Lower leg skin (tissue), 4 donors: ENCODE results near the gene KCNK13. TPM values are rescaled to one million over a fixed set of nuclear protein-coding genes. Genes with fewer than 3 reads are reported as not detected.

ENCODE experiments used
- DNase-seq, 2 donors: peaks; one replicate each; pipeline ENCODE4 v3.0.0-alpha.2; 2019; ENCODE audit warnings: low spot score in 2 of 2
- H3K4me3 ChIP-seq: fragments of 200-600 bp; sonication (generic); 2 replicates; pipeline ENCODE4 v1.5.1; 2017; ENCODE audit warnings: mild to moderate bottlenecking, low read depth; ENCODE audit not compliant: poor library complexity, severe bottlenecking
- POLR2A ChIP-seq, 2 donors: fragments of 450-650 bp; IDR thresholded peaks; one replicate each; pipeline ENCODE4 v1.6.1; 2016 to 2017; ENCODE audit warnings: antibody characterized with exemption in 2 of 2, mild to moderate bottlenecking in 1 of 2, moderate library complexity in 1 of 2
- WGBS, 2 donors: methylation state at CpG; one replicate each; pipeline ENCODE4 v1.1.5; 2018; 5-methylcytosine and 5-hydroxymethylcytosine counted together
- intact Hi-C: fragments of 100-400 bp; cut with DNase I; formaldehyde crosslinking; loops from one replicate; pipeline ENCODE4 v1.15.0; 2023; ENCODE audit warnings: low total_unique reads
- total RNA-seq, 4 donors: library from RNA; depleted of rRNA; stranded (reverse); fragments of >200 nt; gene quantifications; one replicate each; pipeline ENCODE4 v1.1.0, GENCODE V29; 2016
- TF ChIP-seq, protein P1 (sequence below), 3 donors: fragments of 450-650 bp; IDR thresholded peaks; one replicate each; pipeline ENCODE4 v1.5.1; 2016; ENCODE audit warnings: antibody characterized with exemption in 3 of 3, mild to moderate bottlenecking in 3 of 3, moderate library complexity in 2 of 3

Gene KCNK13
- total RNA-seq, 4 donors from 2014 or later = 0.12 to 0.46 (median 0.16) TPM; not detected in 1

DNA sequence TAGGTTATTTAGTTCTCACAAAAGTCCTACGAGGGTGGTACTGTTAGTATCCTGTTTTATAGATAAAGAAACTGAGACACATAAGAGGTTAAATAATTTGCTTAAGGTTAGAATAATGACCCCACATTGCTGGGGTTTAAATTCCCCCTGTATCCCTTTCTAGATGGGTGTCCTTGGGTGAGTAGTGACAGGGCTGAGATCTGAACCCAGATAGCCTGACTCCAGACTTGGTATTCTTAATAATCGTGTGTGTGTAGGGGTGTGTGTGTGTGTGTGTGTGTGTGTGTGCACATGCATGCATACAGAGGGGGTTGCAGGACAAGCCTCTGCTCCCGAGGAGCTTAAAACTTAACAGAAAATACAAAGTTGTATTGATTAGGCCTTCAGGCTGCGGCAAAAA is 97.9 kb downstream of the KCNK13 start:
- no peak overlapping the region for H3K4me3 ChIP-seq
- DNase-seq = no peak
- WGBS, 2 donors = 55 to 63% methylated on average over 4 of the region's 4 CpGs
- TF ChIP-seq, protein P1, sequence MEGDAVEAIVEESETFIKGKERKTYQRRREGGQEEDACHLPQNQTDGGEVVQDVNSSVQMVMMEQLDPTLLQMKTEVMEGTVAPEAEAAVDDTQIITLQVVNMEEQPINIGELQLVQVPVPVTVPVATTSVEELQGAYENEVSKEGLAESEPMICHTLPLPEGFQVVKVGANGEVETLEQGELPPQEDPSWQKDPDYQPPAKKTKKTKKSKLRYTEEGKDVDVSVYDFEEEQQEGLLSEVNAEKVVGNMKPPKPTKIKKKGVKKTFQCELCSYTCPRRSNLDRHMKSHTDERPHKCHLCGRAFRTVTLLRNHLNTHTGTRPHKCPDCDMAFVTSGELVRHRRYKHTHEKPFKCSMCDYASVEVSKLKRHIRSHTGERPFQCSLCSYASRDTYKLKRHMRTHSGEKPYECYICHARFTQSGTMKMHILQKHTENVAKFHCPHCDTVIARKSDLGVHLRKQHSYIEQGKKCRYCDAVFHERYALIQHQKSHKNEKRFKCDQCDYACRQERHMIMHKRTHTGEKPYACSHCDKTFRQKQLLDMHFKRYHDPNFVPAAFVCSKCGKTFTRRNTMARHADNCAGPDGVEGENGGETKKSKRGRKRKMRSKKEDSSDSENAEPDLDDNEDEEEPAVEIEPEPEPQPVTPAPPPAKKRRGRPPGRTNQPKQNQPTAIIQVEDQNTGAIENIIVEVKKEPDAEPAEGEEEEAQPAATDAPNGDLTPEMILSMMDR (IDR thresholded peaks at IDR 0.05) = no peak
- TF ChIP-seq POLR2A (IDR thresholded peaks at IDR 0.05) = no peak
- intact Hi-C loops = no loop called here

DNA sequence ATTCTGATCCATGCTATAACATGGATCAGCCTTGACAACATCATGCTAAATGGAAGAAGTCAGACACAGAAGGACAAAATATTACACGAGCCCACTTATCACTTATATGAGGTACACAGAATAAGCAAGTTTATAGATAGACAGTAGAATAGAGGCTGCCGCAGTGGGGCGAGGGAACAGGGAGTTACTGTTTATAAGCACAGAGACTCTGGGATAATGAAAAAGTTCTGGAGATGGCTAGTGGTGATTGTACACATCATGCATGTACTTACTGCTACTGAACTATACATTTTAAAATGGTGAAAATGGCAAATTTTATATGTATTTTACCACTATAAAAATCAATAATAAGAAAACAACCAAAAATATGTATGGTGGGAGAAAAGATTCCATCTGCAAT is 99.3 kb downstream of the KCNK13 start:
- TF ChIP-seq POLR2A (IDR thresholded peaks at IDR 0.05) = no peak
- TF ChIP-seq, protein P1 (IDR thresholded peaks at IDR 0.05) = no peak
- intact Hi-C loops = no loop called here
- no peak for DNase-seq
- 87 to 89% methylated on average over 3 of the region's 3 CpGs for WGBS, 2 donors
- no peak overlapping the region for H3K4me3 ChIP-seq

DNA sequence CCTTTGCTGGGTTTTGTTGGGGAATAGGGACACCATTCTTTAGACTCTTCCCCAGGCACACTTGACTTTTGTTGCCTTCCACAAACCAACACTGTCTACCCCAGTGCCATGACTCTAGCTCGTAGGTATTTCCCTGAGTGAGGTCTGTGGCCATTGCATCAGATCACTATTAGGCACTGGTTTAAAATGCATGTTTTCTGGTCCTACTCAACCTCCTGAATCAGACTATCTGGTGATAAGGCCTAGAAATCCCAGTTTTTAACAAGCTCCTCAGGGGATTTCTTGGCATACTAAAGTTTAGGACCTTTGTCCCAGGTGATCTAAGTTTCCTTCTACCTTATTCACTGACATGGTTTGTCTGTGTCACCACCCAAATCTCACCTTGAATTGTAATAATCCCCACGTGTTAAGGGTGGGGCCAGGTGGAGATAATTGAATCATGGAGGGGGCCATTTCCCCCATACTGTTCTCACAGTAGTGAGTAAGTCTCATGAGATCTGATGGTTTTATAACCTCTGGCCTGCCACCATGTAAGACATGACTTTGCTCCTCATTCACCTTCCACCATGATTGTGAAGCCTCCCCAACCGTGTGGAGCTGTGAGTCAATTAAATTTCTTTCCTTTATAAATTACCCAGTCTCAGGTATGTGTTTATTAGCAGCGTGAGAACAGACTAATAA is 106.8 kb downstream of the KCNK13 start:
- 43 to 53% methylated on average over 4 of the region's 4 CpGs for WGBS, 2 donors
- DNase-seq = no peak
- H3K4me3 ChIP-seq = no peak overlapping the region
- intact Hi-C loops = no loop called here
- TF ChIP-seq, protein P1 (IDR thresholded peaks at IDR 0.05) = no peak
- no peak for TF ChIP-seq POLR2A (IDR thresholded peaks at IDR 0.05)

DNA sequence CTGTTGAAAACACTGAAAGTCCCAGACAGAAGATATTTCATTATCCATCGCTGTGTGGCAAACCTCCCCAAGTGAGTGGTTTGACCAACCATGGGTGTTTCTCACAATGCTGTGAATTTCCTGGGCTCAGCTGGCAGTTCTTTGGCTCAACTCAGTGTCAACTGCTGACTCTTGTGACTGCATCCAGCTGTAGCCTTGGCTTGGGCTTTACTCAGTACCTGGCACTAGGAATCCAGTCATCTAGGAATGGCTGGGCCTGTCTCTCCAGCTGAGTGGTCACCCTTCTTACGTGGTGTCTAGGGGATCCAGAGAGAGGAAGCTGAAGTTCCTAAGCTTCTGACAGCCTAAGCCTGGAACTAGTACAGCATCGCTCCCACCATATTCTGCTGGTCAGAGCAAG is 113.8 kb downstream of the KCNK13 start:
- no peak overlapping the region for H3K4me3 ChIP-seq
- intact Hi-C loops = no loop called here
- TF ChIP-seq, protein P1 (IDR thresholded peaks at IDR 0.05) = no peak
- TF ChIP-seq POLR2A (IDR thresholded peaks at IDR 0.05) = no peak
- WGBS, 2 donors = 90 to 94% methylated on average over 3 of the region's 3 CpGs
- DNase-seq = no peak

DNA sequence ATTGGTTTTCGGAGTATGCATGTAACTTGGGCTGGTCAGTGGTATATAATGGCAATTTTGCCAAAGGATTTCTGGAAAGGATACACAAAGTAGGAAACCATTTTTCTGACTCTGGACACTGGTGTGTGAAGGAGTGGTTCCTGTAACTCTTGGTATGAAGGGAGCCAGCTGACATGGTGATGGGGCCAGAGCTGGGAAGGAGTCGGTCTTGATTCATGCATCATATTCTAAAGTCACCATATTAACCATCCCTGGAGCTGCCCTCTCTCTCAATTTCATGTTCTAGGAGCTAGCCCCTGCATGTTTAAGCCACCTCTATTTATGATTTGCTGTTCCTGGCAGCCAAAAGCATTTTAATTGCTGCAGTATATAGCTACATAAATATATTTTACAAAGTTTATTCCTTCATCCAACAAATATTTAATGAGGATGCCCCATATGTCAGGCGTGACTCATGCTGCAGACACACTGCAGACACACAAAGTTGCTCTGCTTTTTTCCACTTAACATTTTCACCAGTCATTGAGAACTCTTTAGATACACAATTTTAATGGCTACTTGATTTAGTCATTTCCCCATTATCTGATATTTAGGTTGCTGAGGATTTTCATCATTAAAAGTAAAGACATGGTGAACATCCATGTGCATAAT is 115.9 kb downstream of the KCNK13 start:
- intact Hi-C loops = no loop called here
- no peak for TF ChIP-seq POLR2A (IDR thresholded peaks at IDR 0.05)
- TF ChIP-seq, protein P1 (IDR thresholded peaks at IDR 0.05) = no peak
- DNase-seq = no peak
- H3K4me3 ChIP-seq = no peak overlapping the region
- WGBS, 2 donors = 59 to 69% methylated on average over 3 of the region's 3 CpGs
